Measurements from ENCODE around the gene MVD.
"Not testable (repeated sequence)": the region's sequence is repeated elsewhere in the genome, so short reads cannot be mapped to it uniquely, and the experiment has no call there.

The MVD gene

GRCh38 chr16:88622866-88623265, 40.0 kb downstream of the MVD start:
- no peak for DNase-seq

GRCh38 chr16:88622125-88622524, 40.8 kb downstream of the MVD start:
- DNase-seq = no peak

- no peak for DNase-seq
Measured at GRCh38 chr16:88619859-88620815, 42.8 kb downstream of the MVD start.

- DNase-seq = no peak
Measured at GRCh38 chr16:88618956-88619667, 43.8 kb downstream of the MVD start.

- DNase-seq = no peak
Measured at GRCh38 chr16:88618182-88618955, 44.5 kb downstream of the MVD start.

GRCh38 chr16:88617268-88618031, 45.4 kb downstream of the MVD start:
- peak; percentile 11 for DNase-seq

- DNase-seq = peak; percentile 6
Measured at GRCh38 chr16:88616736-88617135, 46.2 kb downstream of the MVD start.

GRCh38 chr16:88616320-88616719, 46.6 kb downstream of the MVD start:
- peak; percentile 41 for DNase-seq

GRCh38 chr16:88614818-88615580, 47.9 kb downstream of the MVD start:
- no peak for DNase-seq

- DNase-seq = no peak
Measured at GRCh38 chr16:88613911-88614817, 48.7 kb downstream of the MVD start.

- DNase-seq = no peak
Measured at GRCh38 chr16:88613293-88613692, 49.6 kb downstream of the MVD start.

- no peak for DNase-seq
Measured at GRCh38 chr16:88610909-88611812, 51.7 kb downstream of the MVD start.

GRCh38 chr16:88610080-88610479, 52.8 kb downstream of the MVD start:
- no peak for DNase-seq

- not testable (repeated sequence) for DNase-seq
Measured at GRCh38 chr16:88609426-88609825, 53.5 kb downstream of the MVD start.

GRCh38 chr16:88608076-88608475, 54.8 kb downstream of the MVD start:
- no peak for DNase-seq

GRCh38 chr16:88606148-88606757, 56.6 kb downstream of the MVD start:
- DNase-seq = no peak

GRCh38 chr16:88605186-88606147, 57.4 kb downstream of the MVD start:
- DNase-seq = no peak

GRCh38 chr16:88602091-88602490, 60.8 kb downstream of the MVD start:
- DNase-seq = peak; percentile 78

Data from DMS79 treated with DMSO at 0.1 percent for 48 hours (cell line).